SK-N-SH treated with all-trans-retinoic acid at 6 μM for 48 hours (cell line): ENCODE measurements around the gene GLOD4.
"Not testable (repeated sequence)": the region's sequence is repeated elsewhere in the genome, so short reads cannot be mapped to it uniquely, and the experiment has no call there.

Experiments
- ATAC-seq: fragments of 200-7000 bp; cut with Tn5 transposase; 3 replicates; pipeline ENCODE4 v1.9.1; 2020; ENCODE audit warnings: mild to moderate bottlenecking, moderate library complexity
- BACH2 ChIP-seq: fragments of 250-450 bp; sonication (Bioruptor Pico); IDR thresholded peaks from 2 replicates; pipeline ENCODE4 v1.9.0; 2021; ENCODE audit warnings: mild to moderate bottlenecking, borderline replicate concordance
- CREB5 ChIP-seq: fragments of 250-450 bp; sonication (Bioruptor Pico); IDR thresholded peaks from 2 replicates; pipeline ENCODE4 v1.5.1; 2020; ENCODE audit warnings: low read depth, mild to moderate bottlenecking, moderate library complexity
- CSDC2 ChIP-seq: fragments of 250-450 bp; sonication (Bioruptor Pico); IDR thresholded peaks from 2 replicates; pipeline ENCODE4 v1.5.0; 2020; ENCODE audit warnings: mild to moderate bottlenecking, moderate library complexity
- CSRNP3 ChIP-seq: fragments of 250-450 bp; sonication (Bioruptor Pico); IDR thresholded peaks from 2 replicates; pipeline ENCODE4 v1.5.1; 2021; ENCODE audit warnings: mild to moderate bottlenecking, moderate library complexity
- ESRRG ChIP-seq: fragments of 250-450 bp; sonication (Bioruptor Pico); IDR thresholded peaks from 2 replicates; pipeline ENCODE4 v1.6.1; 2021; ENCODE audit warnings: mild to moderate bottlenecking
- GLIS3 ChIP-seq: fragments of 250-450 bp; sonication (Bioruptor Pico); IDR thresholded peaks from 2 replicates; pipeline ENCODE4 v1.5.0; 2020; ENCODE audit warnings: mild to moderate bottlenecking, moderate library complexity
- OSR1 ChIP-seq: fragments of 250-450 bp; sonication (Bioruptor Pico); IDR thresholded peaks from 2 replicates; pipeline ENCODE4 v1.8.0; 2022; ENCODE audit warnings: moderate library complexity, mild to moderate bottlenecking, inconsistent platforms
- PATZ1 ChIP-seq: fragments of 250-450 bp; sonication (Bioruptor Pico); IDR thresholded peaks from 2 replicates; pipeline ENCODE4 v1.8.0; 2020; ENCODE audit warnings: mild to moderate bottlenecking, moderate library complexity, borderline replicate concordance
- POU6F1 ChIP-seq: fragments of 250-450 bp; sonication (Bioruptor Pico); IDR thresholded peaks from 2 replicates; pipeline ENCODE4 v1.8.0; 2021; ENCODE audit warnings: low read depth, mild to moderate bottlenecking, moderate library complexity, borderline replicate concordance
- PPARA ChIP-seq: fragments of 250-450 bp; sonication (Bioruptor Pico); IDR thresholded peaks from 2 replicates; pipeline ENCODE4 v1.5.0; 2020; ENCODE audit warnings: mild to moderate bottlenecking, borderline replicate concordance
- RARB ChIP-seq: fragments of 250-450 bp; sonication (Bioruptor Pico); IDR thresholded peaks from 2 replicates; pipeline ENCODE4 v1.8.0; 2021; ENCODE audit warnings: mild to moderate bottlenecking, moderate library complexity
- SNAI2 ChIP-seq: fragments of 250-450 bp; sonication (Bioruptor Pico); IDR thresholded peaks from 2 replicates; pipeline ENCODE4 v1.5.0; 2020; ENCODE audit warnings: mild to moderate bottlenecking, moderate library complexity
- TCF4 ChIP-seq: fragments of 250-450 bp; sonication (Bioruptor Pico); IDR thresholded peaks from 2 replicates; pipeline ENCODE4 v1.8.0; 2021; ENCODE audit warnings: mild to moderate bottlenecking, moderate library complexity, borderline replicate concordance
- TOX ChIP-seq: fragments of 250-450 bp; sonication (Bioruptor Pico); IDR thresholded peaks from 2 replicates; pipeline ENCODE4 v1.8.0; 2021; ENCODE audit warnings: mild to moderate bottlenecking, moderate library complexity, borderline replicate concordance
- TSHZ2 ChIP-seq: fragments of 250-450 bp; sonication (Bioruptor Pico); IDR thresholded peaks from 2 replicates; pipeline ENCODE4 v1.5.0; 2020; ENCODE audit warnings: mild to moderate bottlenecking, moderate library complexity
- ZC3H10 ChIP-seq: fragments of 250-450 bp; sonication (Bioruptor Pico); IDR thresholded peaks from 2 replicates; pipeline ENCODE4 v1.5.1; 2021; ENCODE audit warnings: mild to moderate bottlenecking, moderate library complexity
- ZFP30 ChIP-seq: fragments of 450-650 bp; formaldehyde crosslinking; IDR thresholded peaks from 2 replicates; pipeline ENCODE4 v1.5.0; 2022; ENCODE audit warnings: mild to moderate bottlenecking, moderate library complexity
- ZNF565 ChIP-seq: fragments of 450-650 bp; formaldehyde crosslinking; conservative IDR thresholded peaks from 2 replicates; pipeline ENCODE4 v1.5.0; 2020; ENCODE audit warnings: low read depth, mild to moderate bottlenecking, moderate library complexity
- ZNF70 ChIP-seq: fragments of 450-650 bp; formaldehyde crosslinking; IDR thresholded peaks from 2 replicates; pipeline ENCODE4 v1.5.0; 2020; ENCODE audit warnings: mild to moderate bottlenecking, moderate library complexity
- ZNF8 ChIP-seq: fragments of 450-650 bp; formaldehyde crosslinking; IDR thresholded peaks from 2 replicates; pipeline ENCODE4 v1.5.0; 2020; ENCODE audit warnings: mild to moderate bottlenecking, moderate library complexity

Gene GLOD4

GRCh38 chr17:806781-807522 is 24.9 kb upstream of the GLOD4 start:
- TF ChIP-seq TCF4 (CRISPR knock-in tag) (no peak), RARB (no peak), ESRRG (CRISPR knock-in tag) (no peak), ZFP30 (CRISPR knock-in tag) (no peak), CSRNP3 (CRISPR knock-in tag) (no peak)
- ATAC-seq = no peak

- ATAC-seq = no peak
- no peak for TF ChIP-seq ZNF70 (CRISPR knock-in tag)
- no peak for TF ChIP-seq TCF4 (CRISPR knock-in tag)
- no peak for TF ChIP-seq ZNF8 (CRISPR knock-in tag)
- no peak for TF ChIP-seq CSDC2
- no peak for TF ChIP-seq BACH2 (CRISPR knock-in tag)
- TF ChIP-seq CREB5 = no peak
- no peak for TF ChIP-seq PATZ1 (CRISPR knock-in tag)
- no peak for TF ChIP-seq ZNF565 (CRISPR knock-in tag)
- TF ChIP-seq TSHZ2 (CRISPR knock-in tag) = no peak
- no peak for TF ChIP-seq ZFP30 (CRISPR knock-in tag)
- no peak for TF ChIP-seq SNAI2 (CRISPR knock-in tag)
- no peak for TF ChIP-seq GLIS3 (CRISPR knock-in tag)
- no peak for TF ChIP-seq TOX (CRISPR knock-in tag)
- TF ChIP-seq OSR1 = no peak
- TF ChIP-seq ZC3H10 (CRISPR knock-in tag) = no peak
- TF ChIP-seq PPARA (CRISPR knock-in tag) = no peak
- TF ChIP-seq POU6F1 (CRISPR knock-in tag) = no peak
- no peak for TF ChIP-seq CSRNP3 (CRISPR knock-in tag)
These were observed 24.3 kb upstream of the GLOD4 start for GRCh38 chr17:806346-806745.

- not testable (repeated sequence) for ATAC-seq
These were observed 23.8 kb upstream of the GLOD4 start for GRCh38 chr17:805886-806285.
